GM08714 (cell line): ENCODE data around the gene SAFB2.
"Not testable (repeated sequence)": the region's sequence is repeated elsewhere in the genome, so short reads cannot be mapped to it uniquely, and the experiment has no call there.

Experiments
- H3K4me3 ChIP-seq: fragments of 200-500 bp; sonication (Bioruptor generic); 2 replicates; pipeline ENCODE4 v1.5.1; 2014; ENCODE audit warnings: mild to moderate bottlenecking, low read length, inconsistent platforms
- ZNF274 ChIP-seq: IDR thresholded peaks from 2 replicates; pipeline ENCODE4 v1.6.1; 2012; ENCODE audit warnings: mild to moderate bottlenecking, low read depth, low read length

The SAFB2 gene

GRCh38 chr19:5623397-5624017, 931 bp upstream of the SAFB2 start:
- H3K4me3 ChIP-seq, result peak overlapping the region; percentile 82
- TF ChIP-seq ZNF274, result no peak

DNA sequence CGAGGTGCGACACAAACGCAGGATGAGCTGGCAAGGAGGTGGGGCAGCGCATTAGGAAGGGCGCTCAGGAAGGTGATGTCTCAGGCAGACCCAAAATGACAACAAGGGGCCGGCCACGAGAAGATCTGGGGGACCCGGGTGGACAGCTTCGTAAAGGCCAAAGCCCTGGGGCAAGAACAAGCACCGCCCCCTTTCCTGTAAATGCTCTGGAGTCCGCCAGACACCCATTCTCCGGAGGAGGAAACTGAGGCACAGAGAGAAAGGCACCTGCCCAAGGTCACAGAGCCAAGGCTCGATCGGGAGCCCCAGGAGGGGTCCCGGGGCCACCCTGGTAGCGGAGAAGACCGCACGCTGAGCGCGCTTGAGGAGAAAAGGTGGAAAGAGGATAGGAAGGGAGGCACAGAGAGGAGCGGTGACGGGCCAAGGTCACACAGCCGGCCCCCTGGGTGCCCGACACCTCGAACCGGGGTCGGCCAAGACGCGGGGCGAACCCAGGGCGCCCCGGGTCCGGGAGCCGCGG, 571 bp downstream of the SAFB2 start:
- H3K4me3 ChIP-seq, result peak overlapping the region; percentile 78
- no peak for TF ChIP-seq ZNF274

DNA sequence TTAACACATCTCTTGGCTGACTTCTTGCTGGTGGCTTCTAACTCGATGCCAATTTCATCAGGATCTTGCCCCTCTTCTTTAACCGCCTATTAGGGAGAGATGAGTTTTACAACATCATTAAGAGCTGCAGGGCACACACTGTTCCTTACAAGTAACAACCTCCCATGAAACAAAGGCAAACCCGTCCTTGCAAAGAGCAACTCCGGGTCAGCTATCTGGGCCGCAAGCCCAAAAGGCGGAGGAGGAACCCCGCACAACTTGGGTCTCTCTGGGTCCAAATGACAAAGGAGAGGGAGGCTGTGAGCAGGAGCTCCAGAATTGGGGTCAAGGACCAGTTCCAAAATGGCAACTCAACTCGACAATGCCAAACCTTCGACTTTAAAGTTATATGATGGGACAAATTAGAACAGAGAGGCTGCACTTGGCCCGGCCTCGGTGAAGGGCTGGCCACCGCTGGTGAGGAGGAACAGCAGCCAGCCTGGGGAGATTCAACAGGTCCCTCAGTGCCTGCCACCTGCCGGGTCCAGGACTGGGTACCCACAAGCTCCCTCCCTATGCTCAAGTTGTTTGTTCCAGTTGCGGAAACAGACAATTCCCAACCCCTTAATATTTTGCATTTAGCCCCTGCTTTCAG, 1.1 kb downstream of the SAFB2 start:
- H3K4me3 ChIP-seq, result peak overlapping the region; percentile 78

DNA sequence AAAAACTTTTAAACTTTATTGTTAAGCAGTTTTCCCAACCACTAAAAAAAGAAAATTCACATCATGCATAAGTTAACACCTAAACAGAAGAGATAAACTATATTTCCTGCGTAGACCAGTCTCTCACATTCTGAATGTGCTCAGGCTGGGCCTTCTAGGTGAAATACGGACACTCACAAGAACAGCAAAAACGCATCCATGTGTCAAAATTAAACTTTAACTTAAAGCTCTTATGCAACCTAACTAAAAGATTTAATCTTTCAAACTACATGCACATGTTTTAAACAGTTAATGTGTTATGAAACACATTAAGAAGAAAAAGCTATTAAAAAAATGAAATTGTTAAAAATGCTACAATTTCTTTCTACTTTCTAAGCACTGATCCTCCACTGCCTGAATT, 2.6 kb downstream of the SAFB2 start:
- no peak overlapping the region for H3K4me3 ChIP-seq
- no peak for TF ChIP-seq ZNF274

More for the DNA sequence above, 1.1 kb downstream of the SAFB2 start:
- no peak for TF ChIP-seq ZNF274

DNA sequence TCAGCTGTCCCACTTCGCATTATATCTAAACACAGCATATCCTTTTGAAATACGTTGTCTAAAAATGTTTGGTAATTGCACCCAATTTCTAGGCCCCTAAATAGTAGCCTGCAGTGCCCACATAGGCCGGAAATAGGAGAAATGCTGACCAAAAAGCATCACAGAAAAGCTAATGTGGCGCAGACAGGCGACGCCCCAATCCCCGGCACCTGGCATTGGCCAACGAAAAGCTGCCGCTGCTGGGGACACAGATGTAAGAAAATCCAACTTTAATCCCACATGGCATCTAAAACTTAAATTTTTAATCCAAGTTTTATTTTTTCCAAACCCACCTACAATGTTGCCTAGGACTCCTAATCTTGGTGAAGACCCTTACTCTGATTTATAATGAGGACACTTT, 4.0 kb downstream of the SAFB2 start:
- H3K4me3 ChIP-seq, result no peak overlapping the region
- no peak for TF ChIP-seq ZNF274

DNA sequence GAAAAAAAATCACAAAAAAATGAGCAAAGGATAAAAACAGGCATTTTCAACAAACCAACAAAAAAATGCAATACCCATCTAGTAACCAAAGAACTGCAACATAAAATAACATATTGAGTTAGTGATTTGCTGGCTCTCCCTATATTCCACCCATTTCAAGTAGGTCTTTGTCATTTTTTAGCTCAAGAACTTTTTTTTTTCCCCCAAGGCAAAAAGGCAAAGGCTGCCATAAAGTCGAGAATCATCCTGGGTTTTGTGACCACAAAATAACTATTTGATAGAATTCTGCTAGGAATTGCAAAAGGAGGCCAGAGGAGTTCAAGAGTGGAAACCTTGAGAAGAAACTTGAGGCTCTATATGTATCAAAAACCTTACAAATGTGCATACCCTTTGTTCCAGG, 5.5 kb downstream of the SAFB2 start:
- TF ChIP-seq ZNF274, result no peak
- no peak overlapping the region for H3K4me3 ChIP-seq

- TF ChIP-seq ZNF274, result no peak
- no peak overlapping the region for H3K4me3 ChIP-seq
Measured at GRCh38 chr19:5615756-5616327, 6.7 kb downstream of the SAFB2 start.

- no peak for TF ChIP-seq ZNF274
- H3K4me3 ChIP-seq, result no peak overlapping the region
Measured at GRCh38 chr19:5612891-5613865, 9.4 kb downstream of the SAFB2 start.

- H3K4me3 ChIP-seq, result no peak overlapping the region
- TF ChIP-seq ZNF274, result no peak
Measured at GRCh38 chr19:5609881-5610448, 12.6 kb downstream of the SAFB2 start.

GRCh38 chr19:5608766-5609165, 13.8 kb downstream of the SAFB2 start:
- not testable (repeated sequence) for H3K4me3 ChIP-seq

- no peak overlapping the region for H3K4me3 ChIP-seq
- TF ChIP-seq ZNF274, result no peak
Measured at GRCh38 chr19:5608291-5608690, 14.3 kb downstream of the SAFB2 start.

DNA sequence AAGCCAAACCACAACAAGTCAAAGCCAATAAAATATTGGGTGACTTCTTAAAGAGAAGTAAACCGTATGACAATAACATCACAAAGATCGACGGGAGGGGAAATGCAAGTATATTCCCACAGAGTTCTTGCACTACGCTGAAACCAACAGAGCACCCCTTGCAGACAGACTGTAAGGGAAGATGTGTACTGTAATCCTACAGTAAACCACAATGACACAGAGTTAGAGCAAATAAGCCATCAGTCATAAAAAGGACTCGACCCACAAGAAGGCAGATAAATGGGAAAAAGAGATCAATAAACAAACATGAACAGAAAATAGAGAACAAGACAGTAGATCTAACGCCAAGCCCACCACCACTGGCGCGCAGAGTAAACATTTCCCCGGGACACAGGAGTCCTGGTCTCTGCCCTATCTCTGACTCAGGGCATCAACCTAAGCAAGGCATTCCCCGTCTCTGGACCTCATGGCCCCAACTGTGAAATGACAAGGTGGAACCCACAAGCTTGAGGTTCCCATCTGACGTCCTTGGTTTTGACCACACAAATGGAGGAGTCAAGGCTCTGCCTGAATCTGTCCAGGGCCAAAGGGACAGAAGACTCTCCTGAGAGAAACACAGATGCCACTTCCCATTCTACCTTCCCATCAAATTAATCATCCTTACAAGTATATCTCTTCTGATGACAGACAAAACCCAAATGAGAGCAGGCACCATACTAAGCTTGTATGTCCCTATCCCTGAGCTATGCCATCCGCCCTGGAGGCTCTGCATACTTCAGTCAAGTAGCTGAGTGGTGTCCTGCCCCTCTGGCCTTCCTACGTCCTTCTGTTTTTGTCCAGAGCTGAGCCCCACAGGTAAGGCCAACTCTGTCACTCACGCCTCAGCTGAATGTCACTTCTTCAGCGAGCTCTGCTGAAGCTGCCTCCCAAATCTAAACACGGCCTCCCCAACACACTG, 15.0 kb downstream of the SAFB2 start:
- TF ChIP-seq ZNF274, result no peak
- H3K4me3 ChIP-seq, result no peak overlapping the region

GRCh38 chr19:5605362-5605761, 17.2 kb downstream of the SAFB2 start:
- no peak overlapping the region for H3K4me3 ChIP-seq
- TF ChIP-seq ZNF274, result no peak

DNA sequence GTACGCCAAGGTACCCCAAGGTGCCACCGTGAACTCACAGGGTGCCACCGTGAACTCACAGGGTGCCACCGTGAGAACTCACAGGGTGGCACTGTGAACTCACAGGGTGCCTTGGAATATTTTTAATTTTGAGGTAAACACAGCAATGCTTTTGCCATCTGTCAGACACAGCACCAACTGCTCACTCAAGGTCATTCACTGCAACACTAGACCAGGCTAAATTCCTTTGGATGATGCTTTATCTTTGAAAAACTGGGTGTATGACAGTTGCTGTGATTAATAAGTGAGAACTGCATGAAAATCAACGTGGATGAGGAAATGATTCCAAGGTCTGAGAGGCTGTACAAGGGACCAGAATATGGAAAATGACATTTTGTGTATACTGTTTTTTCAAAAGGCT, 18.9 kb downstream of the SAFB2 start:
- no peak for TF ChIP-seq ZNF274
- H3K4me3 ChIP-seq, result no peak overlapping the region
